ENCODE results near the gene SNX24.

SNX24 gene

GRCh38 chr5:123012321-123012720 lies 166.9 kb downstream of the SNX24 start:
- DNase-seq (ENCODE audit: low read depth, low spot score): no peak

DNA sequence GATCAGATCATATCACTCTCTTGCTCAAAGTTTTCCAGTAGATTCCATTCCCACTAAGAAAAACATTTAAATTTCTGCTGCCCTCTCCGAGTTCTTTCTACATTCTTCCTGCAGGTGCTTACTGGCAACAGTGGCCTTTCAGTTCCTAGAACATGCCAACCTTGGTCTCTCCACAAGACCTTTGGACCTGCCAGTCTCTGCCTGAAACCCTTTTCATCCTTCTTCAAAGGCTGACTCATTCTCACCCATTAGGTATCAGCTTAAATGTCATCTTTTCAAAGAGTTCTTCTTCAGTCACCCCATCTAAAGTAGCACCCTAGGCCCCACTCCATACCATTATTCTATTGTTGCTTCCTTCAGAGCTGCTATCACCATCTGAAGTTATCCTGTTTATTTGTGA lies 169.3 kb downstream of the SNX24 start:
- no peak for DNase-seq (ENCODE audit: low read depth, low spot score)

GRCh38 chr5:123028222-123028621 lies 182.8 kb downstream of the SNX24 start:
- no peak for DNase-seq (ENCODE audit: low read depth, low spot score)

DNA sequence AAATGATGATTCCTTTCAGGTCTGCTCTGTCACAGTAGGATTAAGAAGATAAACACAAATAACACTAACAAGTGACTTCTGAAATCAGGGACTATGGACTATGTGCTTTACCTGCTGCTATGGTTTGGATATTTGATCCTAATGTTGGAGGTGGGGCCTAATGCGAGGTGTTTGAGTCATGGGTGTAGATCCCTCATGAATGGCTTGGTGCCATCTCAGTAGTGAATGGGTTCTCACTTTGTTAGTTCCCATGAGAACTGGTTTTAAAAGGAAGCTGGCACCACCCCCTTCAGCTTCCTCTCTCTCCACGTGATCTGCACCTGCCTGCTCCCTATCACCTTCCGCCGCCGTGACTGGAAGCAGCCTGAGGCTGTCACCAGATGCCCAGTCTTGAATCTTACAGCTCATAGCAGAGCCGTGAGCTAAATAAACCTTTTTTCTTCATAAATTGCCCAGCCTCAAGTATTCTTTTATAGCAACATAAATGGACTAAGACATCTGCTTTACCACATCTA lies 187.8 kb downstream of the SNX24 start:
- no peak for DNase-seq (ENCODE audit: low read depth, low spot score)

DNA sequence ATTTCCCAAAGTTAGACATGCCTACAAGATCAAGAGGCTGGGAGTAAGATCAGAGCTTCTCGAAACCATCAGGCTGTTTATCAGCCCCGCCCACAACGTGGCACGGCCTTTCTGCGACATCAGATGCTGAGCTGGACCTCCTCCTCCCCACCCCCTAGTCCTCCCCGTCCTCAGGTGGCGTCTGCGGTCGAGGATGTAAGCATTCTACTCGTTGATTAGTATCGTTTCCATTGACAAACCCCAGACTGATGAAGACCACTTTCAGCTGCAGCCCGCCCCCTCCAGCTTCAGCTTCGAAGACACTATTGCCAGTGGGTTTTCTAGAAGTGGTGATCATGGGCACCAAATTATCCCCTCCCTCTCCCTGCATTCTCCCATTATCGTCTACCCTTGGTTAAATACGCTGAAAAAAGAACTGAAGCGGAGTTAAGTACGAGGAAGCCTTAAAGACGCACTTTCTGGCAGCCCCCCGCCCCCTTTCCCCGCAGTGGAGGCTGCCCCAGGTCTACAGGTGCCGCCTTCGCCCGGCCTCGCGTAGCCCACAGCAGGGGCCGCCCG lies 190.0 kb downstream of the SNX24 start:
- DNase-seq (ENCODE audit: low read depth, low spot score): no peak

GRCh38 chr5:123035918-123036390 lies 190.5 kb downstream of the SNX24 start:
- DNase-seq (ENCODE audit: low read depth, low spot score): no peak

DNA sequence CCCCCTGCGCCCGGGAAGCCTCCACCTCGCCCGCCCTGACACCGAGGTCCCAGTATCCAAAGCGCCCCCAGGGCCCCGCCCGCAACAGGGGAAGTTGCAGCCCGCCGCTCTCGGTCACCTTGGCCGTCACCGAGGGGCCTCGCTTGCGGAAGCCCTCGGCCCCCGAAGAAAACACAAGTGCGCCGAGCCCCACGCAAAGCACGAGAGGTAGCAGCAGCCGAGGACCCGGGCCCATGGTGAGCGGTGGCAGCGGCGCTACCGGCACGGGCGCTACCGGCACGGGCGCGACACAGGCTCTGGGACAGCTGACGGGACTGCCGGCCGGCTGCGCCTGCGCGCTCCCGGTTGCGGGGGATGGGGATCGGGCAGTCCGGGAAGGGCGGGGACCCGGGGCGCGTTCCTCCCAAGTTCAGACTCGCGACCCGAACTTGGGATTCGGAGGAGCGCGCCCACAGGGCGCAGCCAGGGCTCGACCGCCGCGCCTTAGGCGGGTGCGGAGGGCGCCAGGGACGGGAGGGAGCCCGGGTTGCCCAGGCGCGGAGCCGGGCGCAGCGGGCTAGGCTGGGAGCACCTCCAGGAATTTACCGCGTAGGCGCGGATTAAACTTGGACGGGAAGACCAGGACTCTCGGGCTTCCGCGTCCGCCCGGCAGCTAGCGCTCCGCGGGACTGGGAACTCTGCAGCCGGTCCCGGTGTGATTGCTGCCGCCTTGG lies 191.1 kb downstream of the SNX24 start, which contains the start of gene PPIC:
Gene PPIC, minus strand, starts transcription at position 335 of the 713 bp plus-strand sequence. Its CDS starts 100 bp downstream, at position 235.
- DNase-seq (ENCODE audit: low read depth, low spot score): no peak

GRCh38 chr5:123037104-123037418 lies 191.6 kb downstream of the SNX24 start:
- no peak for DNase-seq (ENCODE audit: low read depth, low spot score)

DNA sequence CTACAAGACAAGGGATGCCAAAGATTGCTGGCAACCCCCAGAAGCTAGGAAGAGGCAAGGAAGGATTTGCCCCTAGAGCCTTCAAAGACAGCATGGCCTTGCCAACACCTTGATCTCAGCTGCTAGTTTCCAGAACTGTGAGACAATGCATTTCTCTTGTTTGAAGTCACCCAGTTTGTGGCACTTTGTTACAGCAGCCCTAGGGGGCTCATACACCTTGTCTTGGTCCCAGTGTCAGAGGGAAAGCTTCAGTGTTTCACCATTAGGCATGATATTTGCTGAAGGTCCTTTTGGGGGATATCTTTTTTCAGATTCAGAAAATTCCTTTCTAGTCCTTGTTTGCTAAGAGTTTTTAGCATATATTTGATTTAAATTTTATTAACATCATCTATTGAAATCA lies 194.3 kb downstream of the SNX24 start:
- no peak for DNase-seq (ENCODE audit: low read depth, low spot score)

- no peak for DNase-seq (ENCODE audit: low read depth, low spot score)
Observed at GRCh38 chr5:123044926-123045617, 199.7 kb downstream of the SNX24 start.

- no peak for DNase-seq (ENCODE audit: low read depth, low spot score)
Observed at GRCh38 chr5:123046222-123046621, 200.8 kb downstream of the SNX24 start.

- no peak for DNase-seq (ENCODE audit: low read depth, low spot score)
Observed at GRCh38 chr5:123047706-123048105, 202.3 kb downstream of the SNX24 start.

DNA sequence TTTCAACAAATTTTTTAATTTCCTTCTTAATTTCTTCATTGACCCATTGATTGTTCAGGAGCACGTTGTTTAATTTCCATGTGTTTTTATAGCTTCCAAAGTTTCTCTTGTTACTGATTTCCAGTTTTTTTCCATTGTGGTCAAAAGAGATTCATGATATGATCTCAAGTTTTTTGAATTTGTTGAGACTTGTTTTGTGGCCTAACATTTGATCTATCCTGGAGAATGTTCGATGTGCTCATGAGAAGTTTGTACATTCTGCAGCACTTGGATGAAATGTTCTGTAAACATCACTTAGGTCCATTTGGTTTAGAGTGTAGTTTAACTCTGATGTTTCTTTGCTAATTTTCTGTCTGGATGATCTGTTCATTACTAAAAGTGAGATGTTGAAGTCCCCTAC lies 205.8 kb downstream of the SNX24 start:
- DNase-seq (ENCODE audit: low read depth, low spot score): no peak

All from brain pericyte (primary cell).